Inflammatory macrophage treated with lipopolysaccharide for 1 hour (primary cell): ENCODE data around the gene SLC9B1.
"Not testable (repeated sequence)": the region's sequence is repeated elsewhere in the genome, so short reads cannot be mapped to it uniquely, and the experiment has no call there.

Source experiments
- DNase-seq, 2 donors: peaks; one replicate each; pipeline ENCODE4 v3.0.0-alpha.2; 2020 to 2022

The SLC9B1 gene

DNA sequence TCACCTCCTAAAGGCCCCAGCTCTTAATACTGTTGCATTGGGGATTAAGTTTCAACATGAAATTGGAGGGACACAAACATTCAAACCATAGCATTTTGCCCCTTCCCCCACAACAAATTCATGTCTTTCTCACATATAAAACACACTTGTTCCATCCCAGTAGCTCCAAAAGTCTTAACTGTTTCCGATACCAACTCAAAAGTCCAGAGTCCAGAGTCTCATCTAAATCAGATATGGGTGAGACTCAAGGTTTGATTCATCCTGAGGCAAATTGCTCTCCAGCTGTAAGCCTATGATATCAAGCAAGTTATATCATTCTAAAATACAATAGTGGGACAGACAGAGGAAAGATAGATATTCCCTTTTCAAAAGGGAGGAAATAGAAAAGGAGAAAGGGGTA lies 8.7 kb downstream of the SLC9B1 start:
- DNase-seq: no peak

- DNase-seq: peak; percentile 56 to 86
Observed at GRCh38 chr4:103008875-103009729, 10.4 kb downstream of the SLC9B1 start.

GRCh38 chr4:103002551-103002950 lies 17.0 kb downstream of the SLC9B1 start:
- DNase-seq: no peak

DNA sequence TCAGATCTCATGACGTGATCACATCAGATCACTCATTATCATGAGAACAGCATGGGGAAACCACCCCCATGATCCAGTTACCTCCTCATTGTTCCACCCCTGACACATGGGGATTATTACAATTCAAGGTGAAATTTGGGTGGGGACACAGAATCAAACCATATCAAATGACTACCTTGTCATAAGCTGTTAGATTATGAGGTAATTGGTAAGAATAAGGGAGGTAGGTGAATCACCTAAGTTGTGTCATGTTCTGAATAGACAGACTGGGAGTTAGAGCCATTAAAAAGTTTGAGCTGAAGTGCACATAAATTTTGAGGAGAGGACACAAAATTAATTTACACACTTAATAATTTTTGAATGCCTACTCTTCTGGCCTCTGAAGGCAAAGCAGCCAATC lies 24.7 kb downstream of the SLC9B1 start:
- peak in 1 of 2 donors; percentile 18 for DNase-seq

- DNase-seq: peak; percentile 5 to 41
Observed at GRCh38 chr4:102993985-102994384, 25.5 kb downstream of the SLC9B1 start.

DNA sequence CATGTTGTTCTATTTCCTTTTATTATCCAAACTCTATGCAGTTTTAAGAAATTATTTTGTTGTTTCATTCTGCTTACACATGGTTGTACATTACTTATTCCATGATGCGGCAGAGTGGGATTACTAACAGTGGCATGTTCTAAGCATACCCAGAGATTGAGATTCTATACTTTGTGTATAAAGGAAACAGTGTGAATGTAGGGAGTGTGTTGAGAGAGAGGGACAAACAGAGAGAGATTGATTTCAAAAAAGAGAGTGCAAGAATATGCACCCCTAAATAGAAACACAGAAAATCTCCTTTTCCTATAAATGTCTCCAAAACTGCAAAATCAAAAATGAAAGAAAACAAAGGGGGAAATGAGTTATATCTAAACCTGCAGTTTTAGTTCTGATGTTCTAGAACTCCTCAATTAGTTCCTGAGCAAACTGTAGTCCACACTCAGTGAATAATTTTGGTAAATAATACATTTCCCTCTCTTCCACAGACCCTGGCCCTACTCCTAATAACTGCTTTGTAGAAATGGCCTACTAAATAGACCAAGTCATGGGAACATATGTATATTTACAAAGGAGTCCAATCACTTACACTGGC lies 31.0 kb downstream of the SLC9B1 start:
- DNase-seq: no peak

- DNase-seq: no peak
Observed at GRCh38 chr4:102981005-102981404, 38.5 kb downstream of the SLC9B1 start.

DNA sequence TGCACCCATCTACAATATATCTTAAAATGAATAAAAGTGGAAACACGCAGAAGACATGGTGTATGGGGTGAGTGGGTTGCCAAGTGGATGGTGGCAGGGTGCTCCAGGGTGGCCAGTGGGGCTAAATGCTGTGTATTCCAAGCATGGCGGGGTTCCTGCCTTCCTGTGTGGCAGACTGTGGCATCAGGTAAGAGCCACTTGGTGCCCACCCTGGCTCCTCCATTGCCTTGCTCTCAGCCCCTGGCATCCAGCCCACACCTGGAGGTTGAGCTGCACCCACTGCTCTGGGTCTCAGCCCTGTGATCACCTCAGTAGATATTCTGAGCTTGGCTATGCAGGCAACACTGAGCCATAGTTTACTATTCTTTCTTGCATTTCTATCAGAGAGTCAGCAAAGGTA lies 57.7 kb downstream of the SLC9B1 start:
- DNase-seq: not testable (repeated sequence)

GRCh38 chr4:102959496-102959895 lies 60.0 kb downstream of the SLC9B1 start:
- DNase-seq: no peak

- DNase-seq: no peak
Observed at GRCh38 chr4:102945066-102945465, 74.4 kb downstream of the SLC9B1 start.

DNA sequence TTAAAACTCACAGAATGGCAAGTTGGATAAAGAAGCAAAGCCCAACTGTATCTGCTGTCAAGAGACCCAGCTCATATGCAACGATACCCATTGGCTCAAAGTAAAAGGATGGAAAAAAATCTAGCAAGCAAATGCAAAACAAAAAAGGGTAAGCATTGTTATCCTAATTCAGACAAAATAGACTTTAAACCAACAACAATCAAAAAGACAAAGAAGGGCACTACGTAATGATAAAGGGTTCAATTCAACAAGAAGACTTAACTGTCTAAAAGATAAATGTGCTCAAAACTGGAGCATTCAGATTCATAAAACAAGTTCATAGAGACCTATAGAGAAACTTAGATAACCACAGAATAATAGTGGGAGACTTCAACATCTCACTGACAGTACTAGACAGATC lies 81.4 kb downstream of the SLC9B1 start:
- DNase-seq: not testable (repeated sequence)

DNA sequence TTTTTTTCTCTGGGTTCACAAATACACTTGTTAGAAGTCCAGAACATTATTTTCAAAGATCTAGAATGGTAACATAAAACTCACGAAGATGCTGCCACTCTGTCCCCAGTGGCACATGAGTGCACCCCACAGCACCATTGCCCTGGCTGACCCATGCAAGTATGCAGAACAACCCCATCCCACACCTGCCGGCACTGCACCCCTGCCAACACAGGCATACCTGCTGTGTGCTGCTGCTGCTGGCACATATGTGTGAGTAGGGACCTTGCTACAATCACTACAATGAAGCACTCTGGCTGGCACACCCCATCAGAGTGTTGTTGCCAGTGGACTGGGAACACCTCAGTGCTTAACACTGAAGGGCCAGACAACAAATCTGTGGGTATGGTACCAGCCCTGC lies 83.8 kb downstream of the SLC9B1 start:
- DNase-seq: no peak

DNA sequence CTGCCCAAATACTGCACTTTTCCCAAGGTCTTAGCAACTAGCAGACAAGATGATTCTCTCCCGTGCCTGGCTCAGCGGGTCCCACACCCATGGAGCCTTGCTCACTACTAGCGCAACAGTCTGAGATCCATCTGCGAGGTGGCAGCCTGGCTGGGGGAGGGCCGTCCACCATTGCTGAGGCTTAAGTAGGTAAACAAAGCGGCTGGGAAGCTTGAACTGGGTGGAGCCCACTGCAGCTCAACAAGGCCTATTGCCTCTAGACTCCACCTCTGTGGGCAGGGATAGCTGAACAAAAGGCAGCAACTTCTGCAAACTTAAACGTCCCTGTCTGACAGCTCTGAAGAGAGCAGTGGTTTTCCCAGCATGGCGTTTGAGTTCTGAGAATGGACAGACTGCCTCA lies 99.8 kb downstream of the SLC9B1 start:
- not testable (repeated sequence) for DNase-seq

DNA sequence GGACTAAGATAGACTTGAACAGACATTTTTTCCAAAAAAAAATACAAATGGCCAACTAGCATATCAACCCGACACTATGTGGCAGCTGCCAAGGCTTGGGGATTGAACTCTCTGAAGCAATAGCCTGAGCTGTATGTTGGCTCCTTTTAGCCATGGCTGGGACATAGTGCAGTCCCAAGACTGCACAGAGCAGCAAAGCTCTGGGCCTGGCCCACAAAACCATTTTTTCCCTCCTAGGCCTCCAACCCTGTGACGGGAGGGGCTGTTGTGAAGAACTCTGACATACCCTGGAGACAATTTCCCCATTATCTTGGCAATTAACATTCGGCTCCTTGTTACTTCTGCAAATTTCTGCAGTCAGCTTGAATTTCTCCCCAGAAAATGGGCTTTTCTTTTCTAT lies 100.6 kb downstream of the SLC9B1 start:
- DNase-seq: no peak

GRCh38 chr4:102901804-102902203 lies 117.7 kb downstream of the SLC9B1 start:
- DNase-seq: no peak

DNA sequence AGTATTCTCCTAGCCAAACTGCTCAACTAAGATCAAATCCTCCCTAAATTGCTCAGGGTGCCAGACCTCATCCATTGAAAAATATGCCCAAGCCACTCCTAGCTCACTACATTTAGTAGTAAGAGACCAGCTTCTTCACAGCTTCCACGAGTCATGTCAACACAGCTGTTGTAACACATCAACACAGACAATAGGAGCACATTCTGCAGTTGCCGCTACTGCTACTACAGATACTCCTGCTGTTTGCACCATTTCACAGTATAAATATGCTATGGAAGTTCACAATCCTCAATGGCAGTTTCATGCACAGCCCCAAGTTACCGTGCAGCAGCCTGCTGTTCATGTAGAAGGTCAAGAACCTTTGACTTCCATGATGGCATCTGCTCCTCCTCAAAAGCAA lies 121.9 kb downstream of the SLC9B1 start:
- not testable (repeated sequence) for DNase-seq

- DNase-seq: not testable (repeated sequence)
Observed at GRCh38 chr4:102896547-102896946, 123.0 kb downstream of the SLC9B1 start.

DNA sequence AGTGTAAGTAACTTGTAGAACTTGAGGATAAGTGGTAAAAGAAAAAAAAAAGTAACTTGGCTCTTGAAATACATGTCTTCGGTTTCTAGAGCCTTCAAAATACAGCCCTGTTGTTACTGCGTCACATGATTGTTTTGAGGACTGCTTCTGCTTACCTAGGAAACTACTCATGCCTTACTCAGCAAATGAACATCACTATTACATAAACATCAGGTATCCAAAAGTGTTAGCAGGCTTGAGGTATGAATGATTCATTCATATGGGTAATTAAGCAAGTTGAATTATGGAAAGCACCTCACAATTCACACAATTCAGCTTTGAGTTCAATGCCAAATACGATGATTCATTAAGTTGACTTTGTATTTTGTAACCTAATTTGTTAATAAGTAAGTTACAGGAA lies 129.6 kb downstream of the SLC9B1 start:
- not testable (repeated sequence) for DNase-seq

DNA sequence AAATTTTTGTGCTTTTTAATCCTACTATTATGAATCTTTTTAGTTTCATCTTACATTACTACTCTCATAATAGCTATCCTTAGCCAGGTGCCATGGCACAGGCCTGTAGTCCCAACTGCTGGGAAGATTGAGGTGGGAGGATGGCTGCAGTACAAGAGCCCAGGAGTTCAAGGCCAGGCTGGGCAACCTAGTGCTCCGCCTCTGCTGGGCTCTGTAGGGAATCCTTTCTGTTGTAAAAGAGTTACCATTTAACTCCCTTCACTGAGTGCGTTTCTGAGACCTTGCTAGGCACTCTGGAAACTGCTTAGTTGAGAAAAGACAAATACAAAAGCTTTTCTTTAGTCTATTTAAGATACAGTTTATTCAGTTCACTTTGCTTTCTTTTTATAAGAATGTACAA lies 130.9 kb downstream of the SLC9B1 start:
- not testable (repeated sequence) for DNase-seq

GRCh38 chr4:102883278-102883677 lies 136.2 kb downstream of the SLC9B1 start:
- DNase-seq: no peak

- no peak for DNase-seq
Observed at GRCh38 chr4:102881343-102881742, 138.2 kb downstream of the SLC9B1 start.

DNA sequence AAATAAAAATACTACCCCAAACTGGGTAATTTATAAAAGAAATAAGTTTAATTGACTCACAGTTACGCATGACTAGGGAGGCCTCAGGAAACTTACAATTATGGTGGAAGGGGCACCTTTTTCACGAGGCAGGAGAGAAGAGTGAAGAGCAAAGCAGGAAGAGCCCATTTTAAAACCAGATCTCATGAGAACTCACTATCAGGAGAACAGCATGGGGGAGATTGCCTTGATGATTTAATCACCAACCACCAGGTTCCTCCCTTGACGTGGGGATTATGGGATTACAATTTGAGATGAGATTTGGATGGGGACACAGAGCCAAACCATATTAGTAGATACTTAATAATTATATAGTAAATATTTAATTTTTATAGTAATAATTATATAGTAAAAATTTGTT lies 140.6 kb downstream of the SLC9B1 start:
- DNase-seq: no peak

GRCh38 chr4:102878349-102878748 lies 141.2 kb downstream of the SLC9B1 start:
- DNase-seq: peak; percentile 90 to 96

DNA sequence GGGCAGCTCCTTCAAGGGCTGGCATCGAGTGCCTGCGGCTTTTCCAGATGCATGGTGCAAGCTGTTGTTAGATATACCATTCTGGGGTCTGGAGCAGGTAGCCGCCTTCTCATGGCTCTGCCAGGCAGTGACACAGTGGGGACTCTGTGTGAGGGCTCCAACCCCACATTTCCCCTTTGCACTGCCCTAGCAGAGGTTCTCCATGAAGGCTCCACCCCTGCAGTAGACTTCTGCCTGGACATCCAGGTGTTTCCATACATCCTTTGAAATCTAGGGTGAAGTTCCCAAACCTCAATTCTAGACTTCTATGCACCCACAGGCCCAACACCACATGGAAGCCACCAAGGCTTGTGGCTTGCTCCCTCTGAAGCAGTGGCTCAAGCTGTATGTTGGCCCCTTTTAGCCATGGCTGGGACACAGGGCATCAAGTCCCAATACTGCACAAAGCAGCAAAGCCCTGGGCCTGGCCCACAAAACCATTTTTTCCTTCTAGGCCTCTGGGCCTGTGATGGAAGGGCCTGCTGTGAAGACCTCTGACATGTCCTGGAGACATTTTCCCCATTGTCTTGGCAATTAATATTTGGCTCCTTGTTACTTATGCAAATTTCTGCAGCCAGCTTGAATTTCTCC lies 141.9 kb downstream of the SLC9B1 start:
- DNase-seq: not testable (repeated sequence)
